Erythroblast (primary cell): ENCODE measurements around the gene EDDM13.

ENCODE experiments used
- GATA1 ChIP-seq: IDR thresholded peaks from 2 replicates; pipeline ENCODE4 v1.6.1; 2011; ENCODE audit warnings: low read depth, mild to moderate bottlenecking, control low read depth, low read length, moderate library complexity
- POLR2A ChIP-seq: IDR thresholded peaks from 2 replicates; pipeline ENCODE4 v1.6.1; 2011; ENCODE audit warnings: mild to moderate bottlenecking, low read length

GRCh38 chr19:56271151-56271550 lies 1.4 kb upstream of the EDDM13 start:
- no peak for TF ChIP-seq POLR2A
- no peak for TF ChIP-seq GATA1
